GM12874 (cell line): ENCODE results near the gene TSPYL6.

Source experiments
- TF ChIP-seq, protein P1 (sequence below): IDR thresholded peaks from 2 replicates; pipeline ENCODE4 v1.5.1; 2011; ENCODE audit warnings: low read depth, mild to moderate bottlenecking, control low read depth, low read length, moderate library complexity; ENCODE audit not compliant: insufficient read depth

TSPYL6 gene

DNA sequence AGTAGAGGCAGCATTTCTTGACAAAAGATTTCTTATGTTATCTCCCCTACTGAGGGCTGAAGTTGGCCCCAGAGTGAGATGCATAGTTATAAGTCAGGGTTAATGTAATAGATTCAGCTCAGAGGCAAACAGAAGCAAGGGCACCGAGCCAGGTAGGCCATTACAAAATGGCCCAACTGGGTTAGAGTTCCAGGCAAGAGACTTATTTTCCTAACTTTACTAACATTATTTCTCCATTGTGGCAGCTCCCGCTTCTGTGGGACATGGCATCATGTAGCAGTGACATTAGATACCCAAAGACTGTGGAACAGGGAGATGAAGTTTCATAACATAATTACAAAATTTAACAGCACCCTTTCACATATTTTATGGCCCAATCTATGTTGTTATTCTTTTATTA, 27.1 kb downstream of the TSPYL6 start:
- TF ChIP-seq, protein P1, sequence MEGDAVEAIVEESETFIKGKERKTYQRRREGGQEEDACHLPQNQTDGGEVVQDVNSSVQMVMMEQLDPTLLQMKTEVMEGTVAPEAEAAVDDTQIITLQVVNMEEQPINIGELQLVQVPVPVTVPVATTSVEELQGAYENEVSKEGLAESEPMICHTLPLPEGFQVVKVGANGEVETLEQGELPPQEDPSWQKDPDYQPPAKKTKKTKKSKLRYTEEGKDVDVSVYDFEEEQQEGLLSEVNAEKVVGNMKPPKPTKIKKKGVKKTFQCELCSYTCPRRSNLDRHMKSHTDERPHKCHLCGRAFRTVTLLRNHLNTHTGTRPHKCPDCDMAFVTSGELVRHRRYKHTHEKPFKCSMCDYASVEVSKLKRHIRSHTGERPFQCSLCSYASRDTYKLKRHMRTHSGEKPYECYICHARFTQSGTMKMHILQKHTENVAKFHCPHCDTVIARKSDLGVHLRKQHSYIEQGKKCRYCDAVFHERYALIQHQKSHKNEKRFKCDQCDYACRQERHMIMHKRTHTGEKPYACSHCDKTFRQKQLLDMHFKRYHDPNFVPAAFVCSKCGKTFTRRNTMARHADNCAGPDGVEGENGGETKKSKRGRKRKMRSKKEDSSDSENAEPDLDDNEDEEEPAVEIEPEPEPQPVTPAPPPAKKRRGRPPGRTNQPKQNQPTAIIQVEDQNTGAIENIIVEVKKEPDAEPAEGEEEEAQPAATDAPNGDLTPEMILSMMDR, result no peak

DNA sequence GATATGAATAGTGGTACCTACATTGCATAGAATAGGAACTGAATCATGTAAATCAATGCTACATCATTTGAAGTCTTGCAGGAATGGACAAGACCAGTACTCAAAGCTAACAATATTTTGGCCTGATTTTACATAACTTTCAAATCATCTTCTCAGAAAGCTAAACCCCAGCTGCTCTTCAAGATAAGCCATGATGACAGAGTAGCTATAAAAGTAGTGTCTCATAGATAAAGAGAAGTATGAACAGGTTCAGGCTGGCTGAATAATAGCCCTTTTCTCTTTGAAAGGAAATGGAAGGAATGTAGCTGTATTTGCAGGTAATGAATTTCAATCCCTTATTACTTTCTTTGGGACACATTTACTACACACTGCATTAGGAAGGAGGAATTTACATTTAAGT, 28.2 kb downstream of the TSPYL6 start:
- TF ChIP-seq, protein P1, result no peak

DNA sequence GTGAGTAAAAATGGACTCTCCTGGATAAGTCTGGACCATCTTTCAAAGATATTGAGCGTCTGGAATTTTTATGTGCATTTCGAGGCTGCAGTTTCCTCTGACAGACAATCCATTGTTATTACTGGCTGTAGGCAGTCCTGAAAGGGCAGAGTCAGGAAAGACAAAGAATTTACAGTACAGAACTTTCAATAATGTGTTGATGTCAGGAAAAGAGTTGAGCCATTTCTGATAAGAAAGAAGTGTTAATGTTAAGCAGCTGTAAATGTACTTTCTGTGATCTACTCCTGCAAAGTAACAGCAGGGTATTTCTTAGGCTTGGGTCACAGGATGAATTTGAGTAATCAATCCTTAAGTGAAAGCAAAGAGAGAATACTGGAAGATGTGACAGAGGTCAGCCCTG, 29.8 kb downstream of the TSPYL6 start:
- TF ChIP-seq, protein P1, result no peak

DNA sequence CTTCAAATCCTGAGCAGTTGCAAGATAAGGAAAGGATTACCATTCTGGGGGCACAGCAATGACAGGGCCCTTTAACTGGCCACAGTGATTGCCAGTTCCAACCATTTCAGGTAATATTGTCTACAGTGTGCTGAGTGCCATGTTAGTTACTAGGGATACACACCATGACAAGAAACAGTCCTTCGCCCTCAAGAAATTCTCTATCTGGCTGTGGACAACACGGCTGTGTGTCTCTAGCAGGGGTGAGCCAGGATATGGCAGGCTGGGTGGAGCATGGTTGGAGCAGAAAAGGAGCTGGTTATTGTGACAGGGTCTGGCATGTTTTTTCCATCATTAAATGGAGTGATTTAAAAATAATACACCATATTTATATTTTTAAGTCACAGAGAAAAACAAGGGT, 31.0 kb downstream of the TSPYL6 start:
- TF ChIP-seq, protein P1, result no peak

GRCh38 chr2:54213082-54213481, 42.9 kb downstream of the TSPYL6 start:
- TF ChIP-seq, protein P1, result no peak

- TF ChIP-seq, protein P1, result no peak
Measured at GRCh38 chr2:54212456-54212855, 43.6 kb downstream of the TSPYL6 start.

GRCh38 chr2:54209379-54209778, 46.6 kb downstream of the TSPYL6 start:
- TF ChIP-seq, protein P1, result no peak
